ENCODE results near the gene ZNF761. TPM values are rescaled to one million over a fixed set of nuclear protein-coding genes. Genes with fewer than 3 reads are reported as not detected.
"Not testable (repeated sequence)": the region's sequence is repeated elsewhere in the genome, so short reads cannot be mapped to it uniquely, and the experiment has no call there.

ZNF761 gene
- total and polyA plus RNA-seq, 7 donors, result 3.5 to 12.5 (median 7.8) TPM

GRCh38 chr19:53424968-53425597 is 6.7 kb upstream of the ZNF761 start:
- WGBS, 2 donors, result 29 to 33% methylated on average over 9 of the region's 9 CpGs
- intact Hi-C loops (cut with DNase I), result no loop called here

GRCh38 chr19:53432088-53432661 is 391 bp downstream of the ZNF761 start:
- peaks cover 0 to 4% (median 0%) of the 10 kb centered on the region in 4 donors for H3K9me3 ChIP-seq
- peaks cover 0 to 10% (median 7%) of the 10 kb centered on the region in 4 donors for H3K4me1 ChIP-seq
- intact Hi-C loops (cut with DNase I), result loop anchor here (5.0 kb wide), 1 partner anchor 35 kb away; the partner anchor contains the start of gene ZNF813
- DNase-seq, result peak; percentile 76
- H3K27me3 ChIP-seq, result no peaks in the 10 kb centered on the region
- no peak for TF ChIP-seq POLR2AphosphoS5 (IDR thresholded peaks at IDR 0.05)
- peak in 1 of 2 donors; percentile 5 for TF ChIP-seq POLR2A (IDR thresholded peaks at IDR 0.05)
- H3K27ac ChIP-seq, result peak overlapping the region; percentile 63 to 79 (median 72)
- H3K36me3 ChIP-seq, result peaks cover 0 to 13% (median 3%) of the 10 kb centered on the region in 4 donors
- 0 to 1% methylated on average over 30 of the region's 30 CpGs for WGBS, 2 donors
- peak overlapping the region; percentile 60 to 71 (median 64) for H3K4me3 ChIP-seq

More at GRCh38 chr19:53424968-53425597, 6.7 kb upstream of the ZNF761 start:
- Histone ChIP-seq H3K36me3 (no peaks in the 10 kb centered on the region), H3K27me3 (no peaks in the 10 kb centered on the region), H3K4me3 (no peak overlapping the region), H3K27ac (no peak overlapping the region), H3K9me3 (no peaks in the 10 kb centered on the region), H3K4me1 (peaks cover 0 to 4% (median 0%) of the 10 kb centered on the region in 4 donors)
- TF ChIP-seq EP300 (IDR thresholded peaks at IDR 0.05) (no peak), CTCF (IDR thresholded peaks at IDR 0.05) (peak; percentile 42 to 76 (median 64)), POLR2A (IDR thresholded peaks at IDR 0.05) (no peak), POLR2AphosphoS5 (IDR thresholded peaks at IDR 0.05) (peak in 2 of 4 donors; percentile 22 to 40)
- DNase-seq, result peak; percentile 91

GRCh38 chr19:53443809-53444208 is 12.0 kb downstream of the ZNF761 start:
- H3K27ac ChIP-seq; H3K27me3 ChIP-seq; H3K4me3 ChIP-seq; H3K4me1 ChIP-seq; DNase-seq; intact Hi-C loops (cut with DNase I): not testable (repeated sequence)
- H3K36me3 ChIP-seq, result peaks cover 0 to 55% (median 16%) of the 10 kb centered on the region in 4 donors
- WGBS, 2 donors, result 82 to 86% methylated on average over 2 of the region's 2 CpGs
- H3K9me3 ChIP-seq, result peaks cover 3 to 37% (median 4%) of the 10 kb centered on the region in 4 donors

- H3K27me3 ChIP-seq; H3K4me1 ChIP-seq; intact Hi-C loops (cut with DNase I); H3K27ac ChIP-seq; H3K4me3 ChIP-seq; DNase-seq: not testable (repeated sequence)
- peaks cover 3 to 33% (median 4%) of the 10 kb centered on the region in 4 donors for H3K9me3 ChIP-seq
- H3K36me3 ChIP-seq, result peaks cover 0 to 71% (median 29%) of the 10 kb centered on the region in 4 donors
- 89 to 96% methylated on average over 5 of the region's 5 CpGs for WGBS, 2 donors
Measured at GRCh38 chr19:53447196-53447595, 15.4 kb downstream of the ZNF761 start.

GRCh38 chr19:53455828-53456227 is 24.0 kb downstream of the ZNF761 start:
- 92 to 98% methylated on average over 9 of the region's 9 CpGs for WGBS, 2 donors
- TF ChIP-seq CTCF (IDR thresholded peaks at IDR 0.05) (no peak), EP300 (IDR thresholded peaks at IDR 0.05) (no peak), POLR2AphosphoS5 (IDR thresholded peaks at IDR 0.05) (no peak), POLR2A (IDR thresholded peaks at IDR 0.05) (no peak)
- no peaks in the 10 kb centered on the region for H3K4me1 ChIP-seq
- intact Hi-C loops (cut with DNase I), result no loop called here
- peaks cover 9 to 49% (median 34%) of the 10 kb centered on the region in 4 donors for H3K36me3 ChIP-seq
- no peak overlapping the region for H3K27ac ChIP-seq
- peaks cover 2 to 55% (median 11%) of the 10 kb centered on the region in 4 donors for H3K9me3 ChIP-seq
- DNase-seq, result no peak
- no peaks in the 10 kb centered on the region for H3K27me3 ChIP-seq
- no peak overlapping the region for H3K4me3 ChIP-seq

GRCh38 chr19:53460131-53460721 is 28.4 kb downstream of the ZNF761 start:
- peaks cover 0 to 34% (median 13%) of the 10 kb centered on the region in 4 donors for H3K9me3 ChIP-seq
- H3K27ac ChIP-seq; H3K36me3 ChIP-seq; DNase-seq; intact Hi-C loops (cut with DNase I); H3K4me3 ChIP-seq; H3K4me1 ChIP-seq: not testable (repeated sequence)
- 55 to 78% methylated on average over 11 of the region's 11 CpGs for WGBS, 2 donors
- H3K27me3 ChIP-seq, result peaks cover 0 to 23% (median 0%) of the 10 kb centered on the region in 3 donors
